Parathyroid adenoma (tissue), 2 donors: ENCODE results near the gene PTPRT.

ENCODE experiments used
- H2AFZ ChIP-seq: fragments of 300-600 bp; sonication (generic); one replicate; pipeline ENCODE4 v1.7.0; 2017; ENCODE audit warnings: antibody characterized with exemption, mild to moderate bottlenecking
- H3K27ac ChIP-seq: fragments of 300-600 bp; sonication (generic); one replicate; pipeline ENCODE4 v1.7.0; 2017
- H3K27me3 ChIP-seq: fragments of 300-600 bp; sonication (generic); one replicate; pipeline ENCODE4 v1.7.0; 2017; ENCODE audit warnings: low read length; ENCODE audit not compliant: control insufficient read depth, insufficient read depth
- H3K36me3 ChIP-seq: fragments of 300-600 bp; sonication (generic); one replicate; pipeline ENCODE4 v1.7.0; 2017; ENCODE audit warnings: low read length; ENCODE audit not compliant: control insufficient read depth, insufficient read depth
- H3K4me1 ChIP-seq: fragments of 300-600 bp; sonication (generic); one replicate; pipeline ENCODE4 v1.7.0; 2017; ENCODE audit warnings: control low read depth
- H3K4me2 ChIP-seq: fragments of 300-600 bp; sonication (generic); one replicate; pipeline ENCODE4 v1.7.0; 2017; ENCODE audit warnings: low read length
- H3K4me3 ChIP-seq: fragments of 300-600 bp; sonication (generic); one replicate; pipeline ENCODE4 v1.7.0; 2017; ENCODE audit warnings: low read depth, low read length
- H3K79me2 ChIP-seq: fragments of 300-600 bp; sonication (generic); one replicate; pipeline ENCODE4 v1.7.0; 2017; ENCODE audit warnings: control low read depth
- H3K9ac ChIP-seq: fragments of 300-600 bp; sonication (generic); one replicate; pipeline ENCODE4 v1.7.0; 2017; ENCODE audit warnings: mild to moderate bottlenecking
- H3K9me3 ChIP-seq: fragments of 300-600 bp; sonication (generic); one replicate; pipeline ENCODE4 v1.7.0; 2017; ENCODE audit warnings: low read length; ENCODE audit not compliant: control insufficient read depth
- CTCF ChIP-seq: fragments of 300-600 bp; sonication (generic); IDR thresholded peaks from one replicate; pipeline ENCODE4 v1.7.0; 2017; ENCODE audit warnings: antibody characterized with exemption, mild to moderate bottlenecking
- donor health status: primary hyperparathyroidism.

Gene PTPRT

GRCh38 chr20:42635699-42636411 is 553.9 kb downstream of the PTPRT start:
- H3K27me3 ChIP-seq, result no peaks in the 10 kb centered on the region
- peaks cover 3% of the 10 kb centered on the region for H3K9me3 ChIP-seq
- no peak overlapping the region for H3K4me3 ChIP-seq
- H3K4me2 ChIP-seq, result no peak overlapping the region
- TF ChIP-seq CTCF, result no peak
- no peak overlapping the region for H2AFZ ChIP-seq
- no peak overlapping the region for H3K9ac ChIP-seq
- H3K4me1 ChIP-seq, result no peaks in the 10 kb centered on the region
- no peaks in the 10 kb centered on the region for H3K36me3 ChIP-seq
- H3K27ac ChIP-seq, result no peak overlapping the region
- no peaks in the 10 kb centered on the region for H3K79me2 ChIP-seq

- Histone ChIP-seq H3K36me3 (no peaks in the 10 kb centered on the region), H3K4me2 (no peak overlapping the region), H3K27ac (no peak overlapping the region), H2AFZ (no peak overlapping the region), H3K4me3 (no peak overlapping the region), H3K79me2 (no peaks in the 10 kb centered on the region), H3K9me3 (peaks cover 3% of the 10 kb centered on the region), H3K9ac (no peak overlapping the region), H3K27me3 (no peaks in the 10 kb centered on the region), H3K4me1 (no peaks in the 10 kb centered on the region)
- no peak for TF ChIP-seq CTCF
Measured at GRCh38 chr20:42634156-42634555, 555.5 kb downstream of the PTPRT start.

GRCh38 chr20:42628683-42629082 is 561.0 kb downstream of the PTPRT start:
- no peak for TF ChIP-seq CTCF
- no peak overlapping the region for H3K4me2 ChIP-seq
- H3K27me3 ChIP-seq, result no peaks in the 10 kb centered on the region
- no peak overlapping the region for H2AFZ ChIP-seq
- no peak overlapping the region for H3K4me3 ChIP-seq
- H3K27ac ChIP-seq, result no peak overlapping the region
- no peaks in the 10 kb centered on the region for H3K9me3 ChIP-seq
- no peaks in the 10 kb centered on the region for H3K36me3 ChIP-seq
- no peak overlapping the region for H3K9ac ChIP-seq
- peaks cover 3% of the 10 kb centered on the region for H3K79me2 ChIP-seq
- no peaks in the 10 kb centered on the region for H3K4me1 ChIP-seq

GRCh38 chr20:42613076-42613475 is 576.6 kb downstream of the PTPRT start:
- H3K27me3 ChIP-seq, result no peaks in the 10 kb centered on the region
- TF ChIP-seq CTCF, result no peak
- H3K27ac ChIP-seq, result no peak overlapping the region
- H3K9me3 ChIP-seq, result no peaks in the 10 kb centered on the region
- H3K36me3 ChIP-seq, result no peaks in the 10 kb centered on the region
- H3K4me1 ChIP-seq, result no peaks in the 10 kb centered on the region
- H3K4me3 ChIP-seq, result no peak overlapping the region
- no peaks in the 10 kb centered on the region for H3K79me2 ChIP-seq
- H2AFZ ChIP-seq, result no peak overlapping the region
- H3K4me2 ChIP-seq, result no peak overlapping the region
- H3K9ac ChIP-seq, result no peak overlapping the region
